OCI-LY3 (cell line): Measurements from ENCODE around the gene PANX2.
A peak's percentile ranks its signal among the peaks of the same experiment; 100 is the strongest.

Experiments
- H2AFZ ChIP-seq: fragments of 200-600, 300-600 bp; shearing (Covaris generic); 2 replicates; pipeline ENCODE4 v1.6.0; 2014; ENCODE audit warnings: antibody characterized with exemption, low read depth, low read length
- H3K27ac ChIP-seq: fragments of 200-600, 300-600 bp; sonication (generic); 2 replicates; pipeline ENCODE4 v1.5.1; 2014; ENCODE audit warnings: mild to moderate bottlenecking, low read length, moderate library complexity, mixed read lengths
- H3K27me3 ChIP-seq: fragments of 200-600, 300-600 bp; sonication (generic); 2 replicates; pipeline ENCODE4 v1.6.1; 2014; ENCODE audit warnings: low read depth, low read length, mixed read lengths
- H3K36me3 ChIP-seq: fragments of 200-600, 300-600 bp; sonication (generic); replicated peaks from 2 replicates; pipeline ENCODE3; 2014; ENCODE audit warnings: low read depth, low read length, mixed read lengths
- H3K4me1 ChIP-seq: fragments of 300-600, 200-600 bp; sonication (generic); 2 replicates; pipeline ENCODE4 v1.6.1; 2014; ENCODE audit warnings: low read length, mixed read lengths
- H3K4me2 ChIP-seq: fragments of 200-600, 300-600 bp; sonication (generic); 2 replicates; pipeline ENCODE4 v1.6.1; 2014; ENCODE audit warnings: low read length, mixed read lengths
- H3K4me3 ChIP-seq: fragments of 300-600, 200-600 bp; sonication (generic); 2 replicates; pipeline ENCODE4 v1.5.1; 2014; ENCODE audit warnings: antibody characterized with exemption, mild to moderate bottlenecking, low read length, moderate library complexity
- H3K79me2 ChIP-seq: fragments of 300-600, 200-600 bp; shearing (Covaris generic); 2 replicates; pipeline ENCODE4 v1.6.1; 2014; ENCODE audit warnings: mild to moderate bottlenecking, low read length, mixed read lengths
- H3K9ac ChIP-seq: fragments of 300-600, 200-600 bp; shearing (Covaris generic); 2 replicates; pipeline ENCODE4 v1.6.0; 2014; ENCODE audit warnings: mild to moderate bottlenecking, low read length, moderate library complexity
- H3K9me3 ChIP-seq: fragments of 200-600, 300-600 bp; shearing (Covaris generic); 2 replicates; pipeline ENCODE4 v1.6.1; 2014; ENCODE audit warnings: low read length, mixed read lengths; ENCODE audit not compliant: insufficient read depth
- H4K20me1 ChIP-seq: fragments of 200-600, 300-600 bp; sonication (generic); 2 replicates; pipeline ENCODE4 v1.6.1; 2016; ENCODE audit warnings: low read length, mixed read lengths; ENCODE audit not compliant: insufficient read depth
- EZH2phosphoT487 ChIP-seq: fragments of 200-600 bp; shearing (Covaris generic); IDR thresholded peaks from 2 replicates; pipeline ENCODE4 v1.6.1; 2018; ENCODE audit warnings: antibody characterized with exemption, mixed run types, low read depth
- TF ChIP-seq, protein P1 (sequence below): fragments of 200-600, 300-600 bp; sonication (generic); IDR thresholded peaks from 2 replicates; pipeline ENCODE4 v1.5.1; 2014; ENCODE audit warnings: antibody characterized with exemption, low read length, low read depth

PANX2 gene

DNA sequence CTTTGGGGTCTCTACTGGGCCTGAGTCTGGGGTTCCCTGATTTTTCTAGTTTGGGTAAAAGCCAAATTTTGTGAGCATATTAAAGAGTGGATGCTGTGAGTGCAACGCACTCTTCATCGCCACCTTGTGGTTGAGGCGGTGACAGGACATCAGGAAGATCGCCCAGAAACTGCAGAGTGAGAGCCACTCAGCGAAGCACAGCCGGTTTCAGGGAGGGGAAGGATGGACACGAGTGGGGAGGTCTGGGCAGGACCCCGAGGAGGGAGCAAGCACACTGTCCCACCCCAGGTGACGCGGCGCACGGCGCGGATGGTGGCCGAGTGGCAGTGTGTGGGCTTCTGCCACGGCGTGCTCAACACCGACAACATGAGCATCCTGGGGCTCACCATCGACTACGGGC is 39.4 kb downstream of the PANX2 start:
- Histone ChIP-seq H3K9ac (no peak overlapping the region), H2AFZ (no peak overlapping the region)

DNA sequence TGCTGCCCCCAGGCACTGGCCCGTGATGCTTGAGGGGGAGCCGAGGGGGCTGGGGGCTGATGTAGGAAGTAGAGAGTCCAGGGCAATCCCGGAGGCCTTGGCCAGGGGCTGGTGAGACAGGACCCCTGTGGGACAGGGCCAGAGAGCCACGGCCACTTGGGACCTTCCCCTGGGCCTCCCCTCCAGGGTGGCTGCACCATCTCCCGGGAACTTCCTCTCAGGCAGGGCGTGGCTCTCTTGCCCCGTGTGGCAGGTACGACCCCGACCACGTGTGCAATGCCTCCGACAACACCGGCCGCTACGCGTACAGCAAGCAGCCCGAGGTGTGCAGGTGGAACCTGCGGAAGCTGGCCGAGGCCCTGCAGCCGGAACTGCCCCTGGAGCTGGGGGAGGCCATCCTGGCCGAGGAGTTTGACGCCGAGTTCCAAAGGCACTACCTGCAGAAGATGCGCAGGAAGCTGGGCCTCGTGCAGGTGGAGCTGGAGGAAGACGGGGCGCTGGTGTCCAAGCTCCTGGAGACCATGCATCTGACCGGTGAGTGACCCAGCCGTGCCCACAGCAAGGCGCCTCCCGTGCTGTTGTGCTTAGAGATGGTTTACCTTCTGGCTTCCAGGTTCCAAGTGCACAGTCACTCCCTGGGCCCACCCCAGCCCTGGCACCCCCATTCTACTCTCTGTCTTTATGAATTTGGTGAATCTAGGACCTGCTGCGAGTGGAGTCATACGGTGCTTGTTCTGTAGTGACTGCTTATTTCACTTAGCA is 40.0 kb downstream of the PANX2 start:
- no peaks in the 10 kb centered on the region for H4K20me1 ChIP-seq
- H3K9me3 ChIP-seq: no peaks in the 10 kb centered on the region
- no peak overlapping the region for H2AFZ ChIP-seq
- no peak overlapping the region for H3K4me3 ChIP-seq
- H3K27ac ChIP-seq: no peak overlapping the region
- H3K27me3 ChIP-seq: no peaks in the 10 kb centered on the region
- no peak overlapping the region for H3K9ac ChIP-seq
- H3K4me1 ChIP-seq: no peaks in the 10 kb centered on the region
- TF ChIP-seq EZH2phosphoT487: no peak
- TF ChIP-seq, protein P1, sequence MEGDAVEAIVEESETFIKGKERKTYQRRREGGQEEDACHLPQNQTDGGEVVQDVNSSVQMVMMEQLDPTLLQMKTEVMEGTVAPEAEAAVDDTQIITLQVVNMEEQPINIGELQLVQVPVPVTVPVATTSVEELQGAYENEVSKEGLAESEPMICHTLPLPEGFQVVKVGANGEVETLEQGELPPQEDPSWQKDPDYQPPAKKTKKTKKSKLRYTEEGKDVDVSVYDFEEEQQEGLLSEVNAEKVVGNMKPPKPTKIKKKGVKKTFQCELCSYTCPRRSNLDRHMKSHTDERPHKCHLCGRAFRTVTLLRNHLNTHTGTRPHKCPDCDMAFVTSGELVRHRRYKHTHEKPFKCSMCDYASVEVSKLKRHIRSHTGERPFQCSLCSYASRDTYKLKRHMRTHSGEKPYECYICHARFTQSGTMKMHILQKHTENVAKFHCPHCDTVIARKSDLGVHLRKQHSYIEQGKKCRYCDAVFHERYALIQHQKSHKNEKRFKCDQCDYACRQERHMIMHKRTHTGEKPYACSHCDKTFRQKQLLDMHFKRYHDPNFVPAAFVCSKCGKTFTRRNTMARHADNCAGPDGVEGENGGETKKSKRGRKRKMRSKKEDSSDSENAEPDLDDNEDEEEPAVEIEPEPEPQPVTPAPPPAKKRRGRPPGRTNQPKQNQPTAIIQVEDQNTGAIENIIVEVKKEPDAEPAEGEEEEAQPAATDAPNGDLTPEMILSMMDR: no peak
- H3K36me3 ChIP-seq: peaks cover 6% of the 10 kb centered on the region
- H3K4me2 ChIP-seq: no peak overlapping the region
- H3K79me2 ChIP-seq: peaks cover 5% of the 10 kb centered on the region; the same call in 1 of the 2 replicates

More for the DNA sequence above, 39.4 kb downstream of the PANX2 start:
- Histone ChIP-seq H3K4me2 (no peak overlapping the region), H3K79me2 (peaks cover 1% of the 10 kb centered on the region; the same call in 1 of the 2 replicates), H4K20me1 (no peaks in the 10 kb centered on the region), H3K27me3 (no peaks in the 10 kb centered on the region), H3K4me1 (no peaks in the 10 kb centered on the region), H3K36me3 (peaks cover 6% of the 10 kb centered on the region), H3K9me3 (no peaks in the 10 kb centered on the region), H3K4me3 (no peak overlapping the region), H3K27ac (no peak overlapping the region)
- TF ChIP-seq, protein P1: peak; percentile 70
- no peak for TF ChIP-seq EZH2phosphoT487

DNA sequence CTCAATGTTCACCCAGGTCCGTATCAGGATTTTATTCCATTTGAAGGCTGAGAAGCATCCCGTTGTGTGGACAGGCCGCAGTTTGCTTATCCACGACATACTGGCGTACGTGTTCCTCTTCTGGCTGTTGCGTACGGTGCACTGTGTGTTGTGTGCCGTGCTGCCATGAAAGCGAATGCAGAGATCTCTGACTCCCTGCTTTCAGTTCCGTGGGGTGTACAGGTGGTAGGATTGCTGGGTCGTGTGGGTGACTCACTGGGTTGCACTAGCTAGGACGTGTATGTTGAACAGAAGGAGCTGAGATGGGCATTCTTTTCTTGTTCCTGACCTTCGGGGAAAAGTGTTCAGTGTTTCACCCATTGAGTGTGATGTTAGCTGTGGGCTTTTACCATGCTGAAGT is 40.6 kb downstream of the PANX2 start:
- H4K20me1 ChIP-seq: no peaks in the 10 kb centered on the region
- H3K9me3 ChIP-seq: no peaks in the 10 kb centered on the region
- TF ChIP-seq, protein P1: no peak
- no peak for TF ChIP-seq EZH2phosphoT487
- no peak overlapping the region for H3K9ac ChIP-seq
- no peaks in the 10 kb centered on the region for H3K27me3 ChIP-seq
- H3K27ac ChIP-seq: no peak overlapping the region
- no peaks in the 10 kb centered on the region for H3K4me1 ChIP-seq
- H3K79me2 ChIP-seq: peaks cover 5% of the 10 kb centered on the region; the same call in 1 of the 2 replicates
- no peak overlapping the region for H3K4me2 ChIP-seq
- peaks cover 6% of the 10 kb centered on the region for H3K36me3 ChIP-seq
- no peak overlapping the region for H3K4me3 ChIP-seq
- H2AFZ ChIP-seq: no peak overlapping the region

- no peak overlapping the region for H3K4me2 ChIP-seq
- no peak overlapping the region for H3K9ac ChIP-seq
- no peaks in the 10 kb centered on the region for H3K9me3 ChIP-seq
- no peak overlapping the region for H3K27ac ChIP-seq
- no peaks in the 10 kb centered on the region for H4K20me1 ChIP-seq
- no peaks in the 10 kb centered on the region for H3K27me3 ChIP-seq
- peaks cover 5% of the 10 kb centered on the region; the same call in 1 of the 2 replicates for H3K79me2 ChIP-seq
- H3K36me3 ChIP-seq: peaks cover 3% of the 10 kb centered on the region
- H3K4me1 ChIP-seq: no peaks in the 10 kb centered on the region
- TF ChIP-seq, protein P1: no peak
- no peak overlapping the region for H3K4me3 ChIP-seq
- H2AFZ ChIP-seq: no peak overlapping the region
Observed at GRCh38 chr22:50213263-50213662, 42.7 kb downstream of the PANX2 start.
